Caco-2 (cell line): ENCODE data around the gene CHST9. TPM values are rescaled to one million over a fixed set of nuclear protein-coding genes. Genes with fewer than 3 reads are reported as not detected.

Experiments
- BruUV-seq: library from RNA; stranded (reverse); fragments of 400-500 nt; replicated peaks from 2 replicates; lab custom pipeline; 2021; lab: Mats Ljungman, UMichigan
- CTCF ChIA-PET: fragments of 300-600 bp; sonication (Branson Sonifier 250); formaldehyde crosslinking; loops from one replicate; lab custom pipeline; 2022; ENCODE audit warnings: antibody characterized with exemption; lab: Charles Lee
- POLR2A ChIA-PET: fragments of 300-600 bp; sonication (Branson Sonifier 250); formaldehyde crosslinking; loops from one replicate; lab custom pipeline; 2022; ENCODE audit warnings: antibody characterized with exemption; lab: Charles Lee
- DNase-seq, 2 experiments: peaks; one replicate each; pipeline versions ENCODE4 v3.0.0 to v3.0.0-alpha.2; 2020 to 2022
- H3K27me3 ChIP-seq: replicated peaks from 2 replicates; pipeline ENCODE4 v1.6.0; 2011; ENCODE audit warnings: low read length; ENCODE audit not compliant: control insufficient read depth, insufficient read depth
- H3K36me3 ChIP-seq: 2 replicates; pipeline ENCODE4 v1.5.1; 2011; ENCODE audit warnings: low read length; ENCODE audit not compliant: control insufficient read depth, insufficient read depth
- H3K4me1 ChIP-seq: fragments of 250-450 bp; sonication (Bioruptor Pico); 2 replicates; pipeline ENCODE4 v1.5.1; 2020; ENCODE audit warnings: mild to moderate bottlenecking
- H3K4me3 ChIP-seq: 2 replicates; pipeline ENCODE4 v1.5.1; 2011; ENCODE audit warnings: low read depth, mild to moderate bottlenecking, control low read depth, low read length
- H3K9me3 ChIP-seq: fragments of 250-450 bp; sonication (Bioruptor Pico); 2 replicates; pipeline ENCODE4 v1.5.1; 2020; ENCODE audit warnings: mild to moderate bottlenecking, moderate library complexity
- H3K27ac Mint-ChIP-seq: one replicate; pipeline ENCODE4 v1.8.0; 2022; ENCODE audit warnings: mixed read lengths; ENCODE audit not compliant: unreplicated experiment
- H3K27me3 Mint-ChIP-seq: one replicate; pipeline ENCODE4 v1.8.0; 2022; ENCODE audit warnings: mixed read lengths; ENCODE audit not compliant: insufficient read depth, unreplicated experiment
- H3K36me3 Mint-ChIP-seq: one replicate; pipeline ENCODE4 v1.8.0; 2022; ENCODE audit warnings: mild to moderate bottlenecking, mixed read lengths; ENCODE audit not compliant: insufficient read depth, unreplicated experiment
- H3K4me1 Mint-ChIP-seq: one replicate; pipeline ENCODE4 v1.8.0; 2022; ENCODE audit warnings: low read depth, mixed read lengths; ENCODE audit not compliant: unreplicated experiment
- H3K4me3 Mint-ChIP-seq: one replicate; pipeline ENCODE4 v1.8.0; 2022; ENCODE audit warnings: mild to moderate bottlenecking, moderate library complexity, mixed read lengths; ENCODE audit not compliant: unreplicated experiment
- H3K9me3 Mint-ChIP-seq: one replicate; pipeline ENCODE4 v1.8.0; 2022; ENCODE audit warnings: mixed read lengths; ENCODE audit not compliant: unreplicated experiment
- CTCF ChIP-seq, 2 experiments: fragments of 200-600 bp in 1 of 2; IDR thresholded peaks; 1 replicate in 1 of 2; 2 replicates in 1 of 2; pipeline versions ENCODE4 v1.5.1 to v1.8.0; 2011 to 2022; ENCODE audit warnings: antibody characterized with exemption in 1 of 2, control low read depth in 1 of 2, inconsistent platforms in 1 of 2, low read depth in 1 of 2, low read length in 1 of 2, mild to moderate bottlenecking in 1 of 2, moderate library complexity in 1 of 2; ENCODE audit not compliant: insufficient read depth in 1 of 2, severe bottlenecking in 1 of 2, unreplicated experiment in 1 of 2
- intact Hi-C: fragments of 100-400 bp; cut with micrococcal nuclease; formaldehyde crosslinking; loops from one replicate; pipeline ENCODE4 v1.10.0; 2022; ENCODE audit not compliant: unreplicated experiment
- total RNA-seq: library from RNA; stranded (reverse); gene quantifications from 2 replicates; pipeline ENCODE4 v1.2.3, GENCODE V29; 2022

The CHST9 gene
- total RNA-seq, 1 experiment from 2014 or later: 26.5 TPM

GRCh38 chr18:27135504-27136207 lies 49.5 kb downstream of the CHST9 start:
- Mint-ChIP-seq H3K4me1 (peaks cover 15% of the 10 kb centered on the region), H3K9me3 (no peaks in the 10 kb centered on the region), H3K27ac (peak overlapping the region; percentile 27), H3K36me3 (peaks cover 27% of the 10 kb centered on the region), H3K27me3 (no peaks in the 10 kb centered on the region), H3K4me3 (no peak overlapping the region)
- Histone ChIP-seq H3K27me3 (no peaks in the 10 kb centered on the region), H3K4me1 (peaks cover 14% of the 10 kb centered on the region), H3K4me3 (no peak overlapping the region), H3K36me3 (no peaks in the 10 kb centered on the region; the same call in 1 of the 2 replicates), H3K9me3 (no peaks in the 10 kb centered on the region)
- ChIA-PET CTCF (no interaction called here), POLR2A (no interaction called here)
- no peak for TF ChIP-seq CTCF (IDR thresholded peaks at IDR 0.05; ENCODE audit: insufficient read depth in 1 of 2, low read depth in 1 of 2, low read length in 1 of 2, severe bottlenecking in 1 of 2, unreplicated experiment in 1 of 2)
- BruUV-seq: no TSS peak
- intact Hi-C loops: loop anchor here (5.0 to 10.0 kb wide), 2 partner anchors 42 to 159 kb away; no protein-coding TSS in a partner anchor
- no peak for DNase-seq

GRCh38 chr18:27130065-27130630 lies 55.0 kb downstream of the CHST9 start:
- no peak for TF ChIP-seq CTCF (IDR thresholded peaks at IDR 0.05; ENCODE audit: insufficient read depth in 1 of 2, low read depth in 1 of 2, low read length in 1 of 2, severe bottlenecking in 1 of 2, unreplicated experiment in 1 of 2)
- ChIA-PET POLR2A (no interaction called here), CTCF (no interaction called here)
- no peaks in the 10 kb centered on the region for H3K27me3 Mint-ChIP-seq
- no peaks in the 10 kb centered on the region for H3K9me3 ChIP-seq
- H3K4me3 ChIP-seq: no peak overlapping the region
- no peaks in the 10 kb centered on the region for H3K4me1 Mint-ChIP-seq
- no peaks in the 10 kb centered on the region for H3K9me3 Mint-ChIP-seq
- intact Hi-C loops: loop anchor here (10.0 kb wide), 1 partner anchor 165 kb away; no protein-coding TSS in a partner anchor
- no peak overlapping the region for H3K27ac Mint-ChIP-seq
- H3K27me3 ChIP-seq: no peaks in the 10 kb centered on the region
- no peak overlapping the region for H3K4me3 Mint-ChIP-seq
- no peaks in the 10 kb centered on the region; the same call in 1 of the 2 replicates for H3K36me3 ChIP-seq
- no peak for DNase-seq
- peaks cover 18% of the 10 kb centered on the region for H3K36me3 Mint-ChIP-seq
- H3K4me1 ChIP-seq: no peaks in the 10 kb centered on the region
- no TSS peak for BruUV-seq

GRCh38 chr18:27124196-27124595 lies 60.9 kb downstream of the CHST9 start:
- Mint-ChIP-seq H3K27me3 (no peaks in the 10 kb centered on the region), H3K4me3 (no peak overlapping the region), H3K4me1 (no peaks in the 10 kb centered on the region), H3K27ac (no peak overlapping the region), H3K9me3 (no peaks in the 10 kb centered on the region), H3K36me3 (peaks cover 6% of the 10 kb centered on the region)
- TF ChIP-seq CTCF (IDR thresholded peaks at IDR 0.05; ENCODE audit: insufficient read depth in 1 of 2, low read depth in 1 of 2, low read length in 1 of 2, severe bottlenecking in 1 of 2, unreplicated experiment in 1 of 2): no peak
- no TSS peak for BruUV-seq
- ChIA-PET POLR2A (no interaction called here), CTCF (no interaction called here)
- no peaks in the 10 kb centered on the region for H3K27me3 ChIP-seq
- no peaks in the 10 kb centered on the region for H3K36me3 ChIP-seq
- no peaks in the 10 kb centered on the region for H3K4me1 ChIP-seq
- no peak for DNase-seq
- H3K4me3 ChIP-seq: no peak overlapping the region
- H3K9me3 ChIP-seq: no peaks in the 10 kb centered on the region
- intact Hi-C loops: no loop called here
